Tibial nerve (tissue), 4 donors: Measurements from ENCODE around the gene KIF13A. TPM values are rescaled to one million over a fixed set of nuclear protein-coding genes. Genes with fewer than 3 reads are reported as not detected.
A peak's percentile ranks its signal among the peaks of the same experiment; 100 is the strongest.

Experiments used
- small RNA-seq: library from RNA; depleted of rRNA; stranded (forward); fragments of <200 nt; gene quantifications from one replicate; pipeline ENCODE3, GENCODE V24; 2016
- total RNA-seq, 4 donors: library from RNA; depleted of rRNA; stranded (reverse); fragments of >200 nt; gene quantifications; one replicate each; pipeline ENCODE4 v1.1.0, GENCODE V29; 2016

KIF13A gene
- total RNA-seq, 4 donors from 2014 or later, result 31.8 to 71.9 (median 48.0) TPM

Small RNA genes lying within 50 kb of the gene (small RNA-seq; reads per million reads assigned to genes)
- gene RF00019, result not detected
- gene RNA5SP204, result 7.0 reads per million, percentile 87 among the genes with 10 or more reads in this experiment

Other genes with a start within 250 kb of the KIF13A start
- 1 to 10 TPM; 2.0 to 5.0 (median 4.3) TPM for gene NHLRC1, start 135.0 kb upstream of the KIF13A start, total RNA-seq
- gene TPMT, start 167.4 kb upstream of the KIF13A start, total RNA-seq, result 1 to 10 TPM; 3.8 to 9.3 (median 5.4) TPM
- gene KDM1B, start 167.8 kb upstream of the KIF13A start, total RNA-seq, result 10 to 100 TPM in 3 of 4 donors, 1 to 10 TPM in 1; 9.4 to 16.5 (median 15.2) TPM